DOHH2 (cell line): ENCODE results near the gene ATG10.

Source experiments
- H3F3A ChIP-seq: fragments of 200-600 bp; sonication (generic), shearing (Covaris generic); 2 replicates; pipeline ENCODE4 v1.6.0; 2016; ENCODE audit warnings: antibody characterized with exemption, mild to moderate bottlenecking; ENCODE audit not compliant: control insufficient read depth, insufficient read depth
- H3K27ac ChIP-seq: fragments of 200-600 bp; sonication (generic); 2 replicates; pipeline ENCODE4 v1.5.1; 2014; ENCODE audit warnings: low read depth, mild to moderate bottlenecking, low read length, moderate library complexity
- H3K27me3 ChIP-seq: fragments of 200-600 bp; sonication (generic); 2 replicates; pipeline ENCODE4 v1.6.1; 2014; ENCODE audit warnings: mild to moderate bottlenecking, low read length, mixed read lengths; ENCODE audit not compliant: control insufficient read depth
- H3K36me3 ChIP-seq: fragments of 200-600 bp; sonication (generic); 2 replicates; pipeline ENCODE4 v1.6.1; 2014; ENCODE audit warnings: mild to moderate bottlenecking, low read length, moderate library complexity, mixed read lengths; ENCODE audit not compliant: control insufficient read depth
- H3K4me1 ChIP-seq: fragments of 200-600 bp; sonication (generic); 2 replicates; pipeline ENCODE4 v1.6.1; 2014; ENCODE audit warnings: mild to moderate bottlenecking, low read length, mixed read lengths; ENCODE audit not compliant: control insufficient read depth
- H3K4me2 ChIP-seq: fragments of 200-600 bp; sonication (generic); 2 replicates; pipeline ENCODE4 v1.6.0; 2014; ENCODE audit warnings: mild to moderate bottlenecking, low read length, moderate library complexity
- H3K4me3 ChIP-seq: fragments of 200-600 bp; sonication (generic); 2 replicates; pipeline ENCODE4 v1.5.1; 2014; ENCODE audit warnings: mild to moderate bottlenecking, low read length, mixed read lengths
- H3K79me2 ChIP-seq: fragments of 200-600 bp; sonication (generic); 2 replicates; pipeline ENCODE4 v1.6.1; 2014; ENCODE audit warnings: mild to moderate bottlenecking, low read length, mixed read lengths; ENCODE audit not compliant: control insufficient read depth
- H3K9me2 ChIP-seq: fragments of 200-600 bp; sonication (generic); replicated peaks from 2 replicates; pipeline ENCODE4 v1.6.1; 2014; ENCODE audit warnings: mild to moderate bottlenecking, low read length, mixed read lengths; ENCODE audit not compliant: control insufficient read depth
- H3K9me3 ChIP-seq: fragments of 200-600 bp; sonication (generic); 2 replicates; pipeline ENCODE4 v1.6.1; 2014; ENCODE audit warnings: antibody characterized with exemption, low read length, mixed read lengths; ENCODE audit not compliant: control insufficient read depth, insufficient read depth
- H4K20me1 ChIP-seq: fragments of 200-600 bp; sonication (generic); 2 replicates; pipeline ENCODE4 v1.6.0; 2014; ENCODE audit warnings: low read depth, mild to moderate bottlenecking, antibody characterized with exemption, low read length, moderate library complexity; ENCODE audit not compliant: control insufficient read depth, insufficient read depth
- CTCF ChIP-seq: fragments of 200-600 bp; sonication (generic); IDR thresholded peaks from one replicate; pipeline ENCODE4 v1.5.1; 2014; ENCODE audit warnings: antibody characterized with exemption, mild to moderate bottlenecking, low read depth, low read length; ENCODE audit not compliant: poor library complexity, severe bottlenecking
- EZH2phosphoT487 ChIP-seq: fragments of 200-600 bp; sonication (generic); IDR thresholded peaks from 2 replicates; pipeline ENCODE4 v1.6.1; 2017; ENCODE audit warnings: borderline replicate concordance, mild to moderate bottlenecking, antibody characterized with exemption, low read length, moderate library complexity, mixed read lengths

The ATG10 gene

GRCh38 chr5:82276800-82277612 lies 305.2 kb downstream of the ATG10 start:
- Histone ChIP-seq H4K20me1 (0 out of 2 replicates have a peak, but pooled peaks cover 4% of the 10 kb centered on the region), H3K4me3 (peak overlapping the region; percentile 92), H3K36me3 (peaks cover 53% of the 10 kb centered on the region), H3K9me3 (no peaks in the 10 kb centered on the region), H3K4me1 (peaks cover 61% of the 10 kb centered on the region), H3K27me3 (no peaks in the 10 kb centered on the region), H3K9me2 (no peaks in the 10 kb centered on the region), H3F3A (peaks cover 43% of the 10 kb centered on the region), H3K27ac (peak overlapping the region; percentile 67), H3K4me2 (peak overlapping the region; percentile 64), H3K79me2 (peaks cover 66% of the 10 kb centered on the region)
- TF ChIP-seq CTCF (no peak), EZH2phosphoT487 (no peak)

GRCh38 chr5:82277613-82277986 lies 305.8 kb downstream of the ATG10 start:
- H3K9me3 ChIP-seq: no peaks in the 10 kb centered on the region
- no peak for TF ChIP-seq EZH2phosphoT487
- H4K20me1 ChIP-seq: 0 out of 2 replicates have a peak, but pooled peaks cover 4% of the 10 kb centered on the region
- H3K9me2 ChIP-seq: no peaks in the 10 kb centered on the region
- peaks cover 50% of the 10 kb centered on the region for H3K36me3 ChIP-seq
- peak overlapping the region; percentile 64 for H3K4me2 ChIP-seq
- H3K27me3 ChIP-seq: no peaks in the 10 kb centered on the region
- H3K79me2 ChIP-seq: peaks cover 66% of the 10 kb centered on the region
- peak overlapping the region; percentile 92 for H3K4me3 ChIP-seq
- H3F3A ChIP-seq: peaks cover 43% of the 10 kb centered on the region
- peak overlapping the region; percentile 67 for H3K27ac ChIP-seq
- peaks cover 61% of the 10 kb centered on the region for H3K4me1 ChIP-seq

GRCh38 chr5:82277987-82278710 lies 306.3 kb downstream of the ATG10 start, which contains the start of gene RPS23:
Gene RPS23 (minus strand): TSS chr5:82278354. CDS start chr5:82278323, 31 bp downstream.
- H3F3A ChIP-seq: peaks cover 43% of the 10 kb centered on the region
- H3K27ac ChIP-seq: peak within 1 kb of the TSS; percentile 67
- no peaks in the 10 kb centered on the region for H3K9me3 ChIP-seq
- H3K79me2 ChIP-seq: peaks cover 66% of the 10 kb centered on the region
- peaks cover 64% of the 10 kb centered on the region for H3K4me1 ChIP-seq
- H3K4me3 ChIP-seq: peak within 1 kb of the TSS; percentile 92
- TF ChIP-seq EZH2phosphoT487: no peak
- no peak for TF ChIP-seq CTCF
- 0 out of 2 replicates have a peak, but pooled peaks cover 4% of the 10 kb centered on the region for H4K20me1 ChIP-seq
- H3K36me3 ChIP-seq: peaks cover 45% of the 10 kb centered on the region
- H3K9me2 ChIP-seq: no peaks in the 10 kb centered on the region
- peak within 1 kb of the TSS; percentile 64 for H3K4me2 ChIP-seq
- no peaks in the 10 kb centered on the region for H3K27me3 ChIP-seq
